COLO829 (cell line): ENCODE measurements around the gene ADCY10.
"Not testable (repeated sequence)": the region's sequence is repeated elsewhere in the genome, so short reads cannot be mapped to it uniquely, and the experiment has no call there.

ENCODE experiments used
- DNase-seq: peaks from one replicate; pipeline ENCODE4 v3.0.0; 2012; ENCODE audit warnings: low spot score

ADCY10 gene

DNA sequence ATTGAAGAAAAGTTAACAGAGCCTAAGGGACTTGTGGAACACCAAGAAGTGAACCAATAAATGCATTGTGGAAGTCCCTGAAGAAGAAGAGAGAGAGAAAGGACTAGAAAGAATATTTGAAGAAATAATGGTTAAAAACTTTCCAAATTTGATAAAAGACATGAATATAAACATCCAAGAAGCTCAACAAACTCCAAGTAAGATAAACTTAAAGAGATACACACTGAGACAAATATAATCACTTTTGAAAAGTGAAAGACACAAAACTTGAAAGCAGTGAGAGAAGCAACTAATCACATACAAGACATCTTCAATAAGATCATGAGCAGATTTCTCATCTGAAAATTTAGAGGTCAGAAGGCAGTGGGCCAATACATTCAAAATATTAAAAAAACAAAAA lies 101.0 kb downstream of the ADCY10 start:
- no peak for DNase-seq

GRCh38 chr1:167808690-167809089 lies 105.2 kb downstream of the ADCY10 start:
- DNase-seq, result no peak

- peak; percentile 68 for DNase-seq
These were observed 105.8 kb downstream of the ADCY10 start for GRCh38 chr1:167808104-167808503.

- not testable (repeated sequence) for DNase-seq
These were observed 107.3 kb downstream of the ADCY10 start for GRCh38 chr1:167806676-167807075.

GRCh38 chr1:167806235-167806634 lies 107.7 kb downstream of the ADCY10 start:
- not testable (repeated sequence) for DNase-seq

- DNase-seq, result no peak
These were observed 108.8 kb downstream of the ADCY10 start for GRCh38 chr1:167805041-167805556.

GRCh38 chr1:167803358-167804207 lies 110.4 kb downstream of the ADCY10 start:
- peak; percentile 96 for DNase-seq

DNA sequence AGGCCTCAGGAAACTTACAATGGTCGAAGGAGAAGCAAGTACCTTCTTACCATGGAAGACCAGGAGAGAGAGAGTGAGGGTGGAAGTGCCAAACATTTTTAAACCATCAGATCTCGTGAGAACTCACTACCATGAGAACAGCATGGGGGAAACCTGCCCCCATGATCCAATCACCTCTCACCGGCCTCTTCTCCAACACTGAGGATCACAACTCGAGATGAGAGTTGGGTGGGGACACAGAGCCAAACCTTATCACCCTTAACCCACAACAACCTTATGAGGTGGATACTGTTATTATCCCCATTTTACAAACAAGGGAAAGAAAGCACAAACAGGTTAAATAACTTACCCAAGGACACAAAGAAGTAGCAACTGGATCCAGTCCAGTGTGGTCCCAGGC lies 111.7 kb downstream of the ADCY10 start:
- no peak for DNase-seq

- no peak for DNase-seq
These were observed 113.7 kb downstream of the ADCY10 start for GRCh38 chr1:167800251-167800650.

- DNase-seq, result no peak
These were observed 114.2 kb downstream of the ADCY10 start for GRCh38 chr1:167799747-167800146.

DNA sequence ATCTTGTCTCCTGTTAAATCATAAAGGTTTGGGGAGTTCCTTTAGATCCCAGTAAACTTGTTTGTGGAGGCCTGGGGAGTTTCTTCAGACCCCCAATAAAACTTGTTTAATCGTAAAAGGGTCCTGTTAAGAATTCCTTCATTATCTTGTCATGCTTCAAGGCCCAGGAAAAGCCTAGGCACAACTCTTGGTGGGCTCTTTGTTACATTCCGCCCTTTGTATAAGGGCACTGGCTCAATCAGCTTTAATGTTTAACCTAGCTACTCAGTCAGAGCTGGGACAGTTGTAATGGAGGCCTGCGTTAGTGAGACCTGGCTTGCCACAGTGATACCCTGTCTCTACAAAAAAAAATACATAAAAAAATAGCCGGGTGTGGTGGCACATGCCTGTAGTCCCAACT lies 115.0 kb downstream of the ADCY10 start:
- no peak for DNase-seq

GRCh38 chr1:167797015-167797414 lies 116.9 kb downstream of the ADCY10 start:
- DNase-seq, result no peak

DNA sequence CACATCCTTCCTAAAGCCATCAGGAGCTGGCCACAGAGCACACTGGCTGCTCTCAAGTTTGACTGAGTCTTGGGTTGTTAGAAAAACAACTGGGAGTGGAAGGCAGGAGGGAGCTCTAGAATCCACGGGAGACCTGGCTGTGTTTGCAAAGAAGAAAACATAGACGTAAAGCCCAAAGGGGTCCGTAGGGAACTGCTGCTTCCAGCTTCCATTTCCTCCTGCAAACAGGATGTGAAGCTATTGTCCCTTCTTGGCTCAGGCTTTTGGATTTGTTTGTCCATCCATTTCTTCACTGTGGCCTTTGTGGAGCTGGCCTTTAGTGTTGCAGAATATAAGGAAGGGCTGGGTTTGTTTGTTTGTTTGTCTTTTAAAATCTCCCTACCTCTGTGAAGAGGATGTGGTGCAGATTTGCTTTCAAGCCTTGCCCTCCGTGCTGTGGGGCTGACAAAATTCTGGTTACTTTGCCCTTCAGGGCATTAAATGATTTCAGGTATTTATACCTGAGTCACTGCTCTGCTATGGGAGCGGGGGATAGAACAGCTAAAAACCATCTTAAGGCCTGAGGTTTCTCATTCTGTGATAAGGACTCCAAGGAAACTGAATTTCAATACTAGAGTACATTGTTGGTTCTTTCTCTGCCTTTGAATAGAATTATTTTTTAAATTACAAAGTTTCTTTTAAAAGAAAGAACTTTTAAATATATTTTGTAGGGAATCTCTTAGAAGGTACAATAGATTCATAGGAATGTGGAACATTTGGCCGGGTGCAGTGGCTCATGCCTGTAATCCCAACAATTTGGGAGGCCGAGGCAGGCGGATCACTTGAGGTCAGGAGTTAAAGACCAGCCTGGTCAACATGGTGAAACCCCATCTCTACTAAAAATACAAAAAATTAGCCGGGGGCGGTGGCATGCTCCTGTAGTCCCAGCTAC lies 117.9 kb downstream of the ADCY10 start:
- no peak for DNase-seq

GRCh38 chr1:167794043-167794442 lies 119.9 kb downstream of the ADCY10 start:
- no peak for DNase-seq

GRCh38 chr1:167792188-167792565 lies 121.8 kb downstream of the ADCY10 start:
- no peak for DNase-seq

GRCh38 chr1:167791281-167792187 lies 122.4 kb downstream of the ADCY10 start:
- no peak for DNase-seq

DNA sequence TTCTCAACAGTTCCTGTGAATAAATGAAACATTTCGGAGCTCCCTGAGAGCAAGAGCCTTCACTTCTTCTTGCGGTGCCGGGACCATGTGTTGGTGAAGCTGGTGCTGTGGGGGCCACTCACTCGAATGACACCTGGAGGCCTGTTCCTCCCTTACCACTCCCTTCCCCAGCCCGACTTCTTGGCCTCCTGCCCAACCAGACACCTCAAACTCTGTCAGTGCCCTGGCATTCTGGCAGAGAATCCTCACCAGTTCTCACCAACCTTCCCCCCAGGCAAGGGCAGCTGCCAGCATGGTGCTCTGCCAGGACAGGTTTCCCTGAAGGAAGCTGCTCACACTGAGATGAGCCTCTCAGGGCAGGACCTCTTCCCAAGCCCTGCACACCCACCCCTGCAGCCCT lies 123.8 kb downstream of the ADCY10 start:
- no peak for DNase-seq

DNA sequence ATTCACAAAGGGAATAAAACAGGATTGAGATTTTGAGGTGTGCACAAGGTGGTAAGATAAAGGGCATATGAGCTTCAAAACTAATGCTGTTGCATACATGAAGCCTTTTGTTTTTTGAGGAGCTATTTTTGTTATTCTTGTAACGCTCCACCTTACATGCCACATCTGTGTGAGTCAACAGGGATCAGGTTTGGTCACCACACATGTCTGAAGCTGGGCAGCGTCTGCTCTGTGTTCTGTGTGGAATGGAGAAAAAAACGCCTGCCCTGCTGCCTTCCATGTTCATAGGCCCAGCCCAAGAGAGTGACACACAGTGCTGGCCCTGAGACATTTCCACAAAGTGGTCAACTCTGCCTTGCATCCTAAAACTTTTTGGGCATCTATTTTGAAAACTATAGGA lies 124.4 kb downstream of the ADCY10 start:
- DNase-seq, result no peak

DNA sequence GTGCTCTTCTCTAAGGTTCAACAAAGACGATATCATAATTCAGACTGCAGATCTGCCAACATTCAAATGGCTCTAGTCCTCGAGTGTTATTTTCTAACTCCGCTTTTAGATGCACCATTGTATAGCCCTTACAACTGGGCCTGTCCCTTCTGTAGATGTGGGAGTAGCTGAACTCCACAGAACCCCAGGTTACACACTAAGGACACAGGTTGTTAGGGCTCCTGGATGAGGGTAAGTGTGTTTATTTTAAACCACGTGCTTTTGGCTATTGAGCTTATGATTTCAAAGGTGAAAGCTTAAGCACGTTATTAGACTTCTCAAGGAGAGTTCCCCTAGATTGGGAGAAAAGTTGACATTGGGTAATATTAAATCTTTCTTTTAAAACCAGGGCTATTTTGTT lies 127.4 kb downstream of the ADCY10 start:
- DNase-seq, result no peak

DNA sequence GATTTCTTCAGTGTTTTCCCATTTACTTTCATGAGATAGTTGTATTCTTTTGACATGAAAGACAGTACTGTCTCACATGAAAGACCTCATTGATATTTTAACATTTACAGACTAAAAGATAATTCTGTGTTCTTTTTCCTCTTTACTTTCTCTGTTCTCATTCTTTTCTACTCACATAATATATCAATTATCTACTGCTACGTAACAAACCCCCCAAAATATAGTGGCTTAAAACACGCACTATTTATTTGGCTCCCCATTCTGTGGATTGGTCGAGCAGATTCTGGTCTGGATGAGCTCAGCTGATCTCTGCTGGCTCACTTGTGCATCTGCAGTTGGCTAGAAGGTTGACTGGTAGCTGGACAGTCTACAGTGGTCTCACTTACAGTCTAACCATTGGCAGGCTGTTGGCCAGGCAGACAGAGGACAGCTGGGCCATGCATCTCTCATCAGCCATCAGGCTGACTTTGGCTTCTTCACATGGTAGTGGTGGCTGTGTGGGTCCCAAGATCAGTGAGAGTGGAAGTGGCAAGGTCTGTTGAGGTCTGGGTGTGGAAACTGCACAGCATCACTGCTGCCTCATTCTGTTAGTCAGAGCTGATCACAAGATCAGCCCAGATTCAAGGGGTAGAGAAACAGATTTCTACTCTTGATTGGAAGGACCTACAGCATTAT lies 128.9 kb downstream of the ADCY10 start:
- peak; percentile 70 for DNase-seq

- DNase-seq, result no peak
These were observed 131.0 kb downstream of the ADCY10 start for GRCh38 chr1:167782946-167783345.
